ENCODE data around the gene OR6T1.

OR6T1 gene

DNA sequence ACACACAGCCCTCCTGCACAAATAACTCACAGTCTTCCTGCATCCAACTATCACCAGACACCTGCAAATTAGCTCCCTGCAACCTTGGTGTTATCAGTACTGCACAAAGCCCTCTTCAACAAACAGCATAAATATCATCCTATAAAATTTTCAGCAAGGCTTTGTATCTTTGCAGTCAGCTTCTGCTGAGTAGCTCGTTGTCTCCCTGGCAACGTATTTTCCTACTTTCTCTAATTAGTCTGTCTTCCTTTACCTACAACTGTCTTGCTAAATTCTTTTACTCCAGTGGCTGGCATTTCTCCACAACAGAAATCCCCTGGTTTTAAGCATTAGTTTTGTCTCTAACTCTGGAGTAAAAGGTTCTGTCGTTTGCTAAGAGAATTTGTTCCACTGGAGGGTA lies 37.8 kb downstream of the OR6T1 start (continued):
- TF ChIP-seq ZNF426 (tag by site-specific recombination; IDR thresholded peaks at IDR 0.05) (no peak), ZNF175 (tag by site-specific recombination; IDR thresholded peaks at IDR 0.05) (no peak), KLF9 (tag by site-specific recombination; IDR thresholded peaks at IDR 0.05; ENCODE audit: low read depth) (no peak), HOXA7 (CRISPR knock-in tag; IDR thresholded peaks at IDR 0.05; ENCODE audit: borderline replicate concordance) (no peak), ZNF654 (tag by site-specific recombination; IDR thresholded peaks at IDR 0.05; ENCODE audit: low read depth) (no peak)
- TF ChIP-seq, protein P1, sequence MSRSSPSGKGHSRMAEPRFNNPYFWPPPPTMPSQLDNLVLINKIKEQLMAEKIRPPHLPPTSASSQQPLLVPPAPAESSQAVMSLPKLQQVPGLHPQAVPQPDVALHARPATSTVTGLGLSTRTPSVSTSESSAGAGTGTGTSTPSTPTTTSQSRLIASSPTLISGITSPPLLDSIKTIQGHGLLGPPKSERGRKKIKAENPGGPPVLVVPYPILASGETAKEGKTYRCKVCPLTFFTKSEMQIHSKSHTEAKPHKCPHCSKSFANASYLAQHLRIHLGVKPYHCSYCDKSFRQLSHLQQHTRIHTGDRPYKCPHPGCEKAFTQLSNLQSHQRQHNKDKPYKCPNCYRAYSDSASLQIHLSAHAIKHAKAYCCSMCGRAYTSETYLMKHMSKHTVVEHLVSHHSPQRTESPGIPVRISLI (tag by site-specific recombination; IDR thresholded peaks at IDR 0.05) = no peak
- TF ChIP-seq, protein P2, sequence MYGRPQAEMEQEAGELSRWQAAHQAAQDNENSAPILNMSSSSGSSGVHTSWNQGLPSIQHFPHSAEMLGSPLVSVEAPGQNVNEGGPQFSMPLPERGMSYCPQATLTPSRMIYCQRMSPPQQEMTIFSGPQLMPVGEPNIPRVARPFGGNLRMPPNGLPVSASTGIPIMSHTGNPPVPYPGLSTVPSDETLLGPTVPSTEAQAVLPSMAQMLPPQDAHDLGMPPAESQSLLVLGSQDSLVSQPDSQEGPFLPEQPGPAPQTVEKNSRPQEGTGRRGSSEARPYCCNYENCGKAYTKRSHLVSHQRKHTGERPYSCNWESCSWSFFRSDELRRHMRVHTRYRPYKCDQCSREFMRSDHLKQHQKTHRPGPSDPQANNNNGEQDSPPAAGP (tag by site-specific recombination; IDR thresholded peaks at IDR 0.05) = no peak

DNA sequence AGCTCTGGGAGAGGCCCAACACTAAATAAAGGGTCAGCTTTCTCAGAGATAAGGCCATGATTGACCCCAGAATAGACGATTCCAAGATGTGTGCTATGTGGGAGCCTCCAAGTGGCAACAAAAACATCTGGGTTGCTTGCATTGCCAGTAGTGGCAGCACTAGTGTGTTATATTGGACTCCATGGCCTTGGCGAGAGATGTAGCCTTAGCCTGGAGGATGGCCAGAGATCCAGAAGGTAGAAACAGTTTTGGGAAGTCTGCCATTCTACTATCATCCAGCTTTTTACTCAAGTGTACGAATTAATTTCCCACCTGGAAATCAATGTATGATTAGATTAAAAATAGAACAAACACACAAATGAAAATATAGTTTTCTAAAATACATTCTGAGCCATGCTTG lies 38.7 kb downstream of the OR6T1 start:
- no peak for TF ChIP-seq ZNF37A (tag by site-specific recombination; IDR thresholded peaks at IDR 0.05)
- no peak for TF ChIP-seq ZNF404 (tag by site-specific recombination; IDR thresholded peaks at IDR 0.05)
- TF ChIP-seq, protein P3, sequence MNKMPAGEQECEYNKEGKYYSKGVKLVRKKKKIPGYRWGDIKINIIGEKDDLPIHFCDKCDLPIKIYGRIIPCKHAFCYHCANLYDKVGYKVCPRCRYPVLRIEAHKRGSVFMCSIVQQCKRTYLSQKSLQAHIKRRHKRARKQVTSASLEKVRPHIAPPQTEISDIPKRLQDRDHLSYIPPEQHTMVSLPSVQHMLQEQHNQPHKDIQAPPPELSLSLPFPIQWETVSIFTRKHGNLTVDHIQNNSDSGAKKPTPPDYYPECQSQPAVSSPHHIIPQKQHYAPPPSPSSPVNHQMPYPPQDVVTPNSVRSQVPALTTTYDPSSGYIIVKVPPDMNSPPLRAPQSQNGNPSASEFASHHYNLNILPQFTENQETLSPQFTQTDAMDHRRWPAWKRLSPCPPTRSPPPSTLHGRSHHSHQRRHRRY (tag by site-specific recombination; IDR thresholded peaks at IDR 0.05) = no peak
- no peak for TF ChIP-seq ZNF423 (tag by site-specific recombination; IDR thresholded peaks at IDR 0.05)
- no peak for TF ChIP-seq ZNF629 (tag by site-specific recombination; IDR thresholded peaks at IDR 0.05)
- no peak for TF ChIP-seq ZNF10 (tag by site-specific recombination; IDR thresholded peaks at IDR 0.05)
- TF ChIP-seq HOXA7 (CRISPR knock-in tag; IDR thresholded peaks at IDR 0.05; ENCODE audit: borderline replicate concordance) = no peak
- no peak for TF ChIP-seq ZNF843 (tag by site-specific recombination; IDR thresholded peaks at IDR 0.05)
- no peak for TF ChIP-seq ZBTB20 (tag by site-specific recombination; IDR thresholded peaks at IDR 0.05)
- no peak for TF ChIP-seq ZNF677 (tag by site-specific recombination; IDR thresholded peaks at IDR 0.05)
- TF ChIP-seq ZNF707 (tag by site-specific recombination; IDR thresholded peaks at IDR 0.05) = no peak
- no peak for TF ChIP-seq ZNF596 (tag by site-specific recombination; IDR thresholded peaks at IDR 0.05)
- TF ChIP-seq OVOL3 (tag by site-specific recombination; IDR thresholded peaks at IDR 0.05) = no peak
- TF ChIP-seq IKZF3 (tag by site-specific recombination; IDR thresholded peaks at IDR 0.05) = no peak
- TF ChIP-seq ZNF768 (tag by site-specific recombination; IDR thresholded peaks at IDR 0.05) = no peak
- no peak for TF ChIP-seq ZNF121 (tag by site-specific recombination; IDR thresholded peaks at IDR 0.05)
- TF ChIP-seq, protein P4, sequence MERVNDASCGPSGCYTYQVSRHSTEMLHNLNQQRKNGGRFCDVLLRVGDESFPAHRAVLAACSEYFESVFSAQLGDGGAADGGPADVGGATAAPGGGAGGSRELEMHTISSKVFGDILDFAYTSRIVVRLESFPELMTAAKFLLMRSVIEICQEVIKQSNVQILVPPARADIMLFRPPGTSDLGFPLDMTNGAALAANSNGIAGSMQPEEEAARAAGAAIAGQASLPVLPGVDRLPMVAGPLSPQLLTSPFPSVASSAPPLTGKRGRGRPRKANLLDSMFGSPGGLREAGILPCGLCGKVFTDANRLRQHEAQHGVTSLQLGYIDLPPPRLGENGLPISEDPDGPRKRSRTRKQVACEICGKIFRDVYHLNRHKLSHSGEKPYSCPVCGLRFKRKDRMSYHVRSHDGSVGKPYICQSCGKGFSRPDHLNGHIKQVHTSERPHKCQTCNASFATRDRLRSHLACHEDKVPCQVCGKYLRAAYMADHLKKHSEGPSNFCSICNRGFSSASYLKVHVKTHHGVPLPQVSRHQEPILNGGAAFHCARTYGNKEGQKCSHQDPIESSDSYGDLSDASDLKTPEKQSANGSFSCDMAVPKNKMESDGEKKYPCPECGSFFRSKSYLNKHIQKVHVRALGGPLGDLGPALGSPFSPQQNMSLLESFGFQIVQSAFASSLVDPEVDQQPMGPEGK (tag by site-specific recombination; IDR thresholded peaks at IDR 0.05) = no peak
- TF ChIP-seq ZSCAN23 (tag by site-specific recombination; IDR thresholded peaks at IDR 0.05) = no peak
- Histone ChIP-seq H3K4me3 (ENCODE audit: low read depth, low read length) (no peak overlapping the region), H3K4me1 (ENCODE audit: control insufficient read depth, insufficient read depth, low read length) (no peaks in the 10 kb centered on the region), H3K36me3 (ENCODE audit: control insufficient read depth in 2 of 2, insufficient read depth in 1 of 2, low read length in 2 of 2) (no peaks in the 10 kb centered on the region), H3K27ac (ENCODE audit: extremely low read depth, low read depth, low read length) (no peak overlapping the region), H3K9me3 (ENCODE audit: control insufficient read depth, insufficient read depth, low read depth, low read length) (no peaks in the 10 kb centered on the region)
- CTCF ChIA-PET = no interaction called here
- POLR2A ChIA-PET = no interaction called here
